ENCODE data around the gene KCNIP1. TPM values are rescaled to one million over a fixed set of nuclear protein-coding genes. Genes with fewer than 3 reads are reported as not detected.

KCNIP1 gene
- total RNA-seq, 1 experiment from 2014 or later = not detected

DNA sequence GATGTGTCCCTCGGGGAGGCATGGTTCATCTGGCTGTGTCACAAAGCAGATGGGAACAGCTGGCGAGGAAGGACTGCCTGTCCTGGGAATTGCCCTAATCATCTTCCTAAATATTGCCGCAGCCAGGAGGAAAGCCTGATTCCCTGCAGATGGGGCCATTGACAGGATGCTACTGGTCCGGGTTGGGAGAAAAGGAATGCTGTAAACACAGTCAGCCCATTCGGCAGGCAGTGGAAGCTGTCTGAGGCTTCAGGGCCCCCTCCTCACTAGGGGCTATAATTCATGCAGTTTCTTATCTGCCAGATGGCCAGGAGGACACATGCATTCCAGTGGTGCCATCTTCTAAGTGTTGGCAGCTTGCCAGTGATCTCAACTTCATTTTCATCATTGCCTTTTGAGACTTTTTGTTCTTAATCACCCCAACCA, 110.3 kb downstream of the KCNIP1 start:
- Mint-ChIP-seq H3K27ac (ENCODE audit: unreplicated experiment) (no peak overlapping the region), H3K4me3 (ENCODE audit: low read depth, unreplicated experiment) (no peak overlapping the region), H3K9me3 (ENCODE audit: low read depth, unreplicated experiment) (no peaks in the 10 kb centered on the region), H3K36me3 (ENCODE audit: insufficient read depth, unreplicated experiment) (no peaks in the 10 kb centered on the region), H3K27me3 (ENCODE audit: unreplicated experiment) (peaks cover 75% of the 10 kb centered on the region), H3K4me1 (ENCODE audit: low read depth, unreplicated experiment) (peaks cover 8% of the 10 kb centered on the region)
- CTCF ChIA-PET = interaction anchor here (0.5 to 1.1 kb wide), 2 partner anchors 123 to 1905 kb away, joined by 4 read pairs; no protein-coding TSS in a partner anchor
- TF ChIP-seq, protein P1, sequence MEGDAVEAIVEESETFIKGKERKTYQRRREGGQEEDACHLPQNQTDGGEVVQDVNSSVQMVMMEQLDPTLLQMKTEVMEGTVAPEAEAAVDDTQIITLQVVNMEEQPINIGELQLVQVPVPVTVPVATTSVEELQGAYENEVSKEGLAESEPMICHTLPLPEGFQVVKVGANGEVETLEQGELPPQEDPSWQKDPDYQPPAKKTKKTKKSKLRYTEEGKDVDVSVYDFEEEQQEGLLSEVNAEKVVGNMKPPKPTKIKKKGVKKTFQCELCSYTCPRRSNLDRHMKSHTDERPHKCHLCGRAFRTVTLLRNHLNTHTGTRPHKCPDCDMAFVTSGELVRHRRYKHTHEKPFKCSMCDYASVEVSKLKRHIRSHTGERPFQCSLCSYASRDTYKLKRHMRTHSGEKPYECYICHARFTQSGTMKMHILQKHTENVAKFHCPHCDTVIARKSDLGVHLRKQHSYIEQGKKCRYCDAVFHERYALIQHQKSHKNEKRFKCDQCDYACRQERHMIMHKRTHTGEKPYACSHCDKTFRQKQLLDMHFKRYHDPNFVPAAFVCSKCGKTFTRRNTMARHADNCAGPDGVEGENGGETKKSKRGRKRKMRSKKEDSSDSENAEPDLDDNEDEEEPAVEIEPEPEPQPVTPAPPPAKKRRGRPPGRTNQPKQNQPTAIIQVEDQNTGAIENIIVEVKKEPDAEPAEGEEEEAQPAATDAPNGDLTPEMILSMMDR (IDR thresholded peaks at IDR 0.05; ENCODE audit: unreplicated experiment) = no peak
- BruUV-seq (replicated peaks) = no TSS peak
- intact Hi-C loops (cut with micrococcal nuclease; ENCODE audit: unreplicated experiment) = no loop called here
- DNase-seq = no peak

DNA sequence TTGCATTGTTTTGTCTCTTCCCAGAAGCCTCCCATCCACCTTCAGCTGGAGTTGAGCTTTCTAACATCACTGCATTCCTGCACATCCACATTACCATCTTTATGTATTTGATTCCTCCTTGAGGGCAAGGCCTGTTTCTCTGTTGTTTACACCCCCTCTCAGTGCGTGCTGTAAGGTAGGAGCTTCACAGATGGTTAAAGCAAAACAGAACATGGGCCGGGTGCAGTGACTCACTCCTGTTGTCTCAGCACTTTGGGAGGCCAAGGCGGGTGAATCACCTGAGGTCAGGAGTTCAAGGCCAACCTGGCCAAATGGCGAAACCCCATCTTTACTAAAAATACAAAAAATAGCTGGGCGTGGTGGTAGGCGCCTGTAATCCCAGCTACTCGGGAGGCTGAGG, 110.9 kb downstream of the KCNIP1 start:
- no peak overlapping the region for H3K27ac Mint-ChIP-seq (ENCODE audit: unreplicated experiment)

DNA sequence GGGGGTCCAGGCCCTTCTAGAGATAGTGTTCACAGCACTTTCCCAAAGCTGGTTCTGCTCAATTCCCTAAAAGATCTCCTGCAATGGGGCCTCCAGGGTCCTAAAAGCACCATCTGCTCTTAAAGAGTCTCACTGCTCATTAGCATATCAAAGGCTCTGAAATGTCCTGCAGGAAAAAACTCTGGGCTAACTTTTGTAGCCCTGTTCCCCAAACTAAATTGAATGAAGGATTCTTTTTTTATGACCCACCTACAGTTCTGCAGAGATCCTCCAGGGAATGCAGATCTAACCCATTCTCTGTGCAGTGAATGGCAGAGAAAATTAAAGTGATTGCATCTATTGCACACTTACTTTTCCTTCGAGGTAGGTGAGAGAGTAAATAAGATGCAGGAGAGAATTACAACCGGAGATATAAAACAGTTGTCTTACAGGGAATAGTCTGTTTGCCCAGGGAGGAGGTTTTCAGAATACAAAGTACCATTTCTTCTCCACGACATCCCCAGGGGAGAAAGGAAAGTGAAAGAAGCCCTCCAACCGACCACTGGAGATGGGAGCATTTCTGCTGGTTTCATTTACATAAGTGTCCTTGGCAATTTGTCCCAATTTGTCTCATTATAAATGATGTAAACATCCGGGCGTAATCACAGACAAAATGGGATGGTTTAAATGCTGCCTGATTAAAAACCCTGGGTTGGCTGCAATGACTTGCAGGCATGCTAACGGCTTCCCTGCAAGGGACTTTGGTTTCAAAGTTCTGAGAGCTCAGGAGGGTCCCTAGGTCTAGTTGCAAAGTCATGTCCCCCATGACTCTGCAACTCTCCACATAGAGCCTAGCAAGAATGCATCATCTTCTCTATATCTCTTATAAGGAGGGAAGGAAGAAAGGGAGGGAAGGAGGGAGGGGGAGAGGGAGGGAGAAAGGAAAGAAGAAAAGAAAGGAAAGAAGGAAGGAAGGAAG, 114.0 kb downstream of the KCNIP1 start:
- Mint-ChIP-seq H3K9me3 (ENCODE audit: low read depth, unreplicated experiment) (no peaks in the 10 kb centered on the region), H3K27me3 (ENCODE audit: unreplicated experiment) (peaks cover 66% of the 10 kb centered on the region), H3K27ac (ENCODE audit: unreplicated experiment) (no peak overlapping the region), H3K4me1 (ENCODE audit: low read depth, unreplicated experiment) (peaks cover 8% of the 10 kb centered on the region), H3K4me3 (ENCODE audit: low read depth, unreplicated experiment) (no peak overlapping the region), H3K36me3 (ENCODE audit: insufficient read depth, unreplicated experiment) (no peaks in the 10 kb centered on the region)
- no TSS peak for BruUV-seq (replicated peaks)
- DNase-seq = no peak
- TF ChIP-seq, protein P1 (IDR thresholded peaks at IDR 0.05; ENCODE audit: unreplicated experiment) = no peak
- intact Hi-C loops (cut with micrococcal nuclease; ENCODE audit: unreplicated experiment) = no loop called here
- CTCF ChIA-PET = interaction anchor here (0.5 kb wide), 1 partner anchor 352 kb away, joined by 3 read pairs; no protein-coding TSS in a partner anchor

More for the DNA sequence above, 110.9 kb downstream of the KCNIP1 start:
- H3K36me3 Mint-ChIP-seq (ENCODE audit: insufficient read depth, unreplicated experiment) = no peaks in the 10 kb centered on the region
- no peaks in the 10 kb centered on the region for H3K9me3 Mint-ChIP-seq (ENCODE audit: low read depth, unreplicated experiment)
- TF ChIP-seq, protein P1 (IDR thresholded peaks at IDR 0.05; ENCODE audit: unreplicated experiment) = no peak
- CTCF ChIA-PET = interaction anchor here (1.1 to 1.4 kb wide), 4 partner anchors 10 to 1906 kb away, joined by 3 to 5 read pairs (median 4); no protein-coding TSS in a partner anchor
- no peak overlapping the region for H3K4me3 Mint-ChIP-seq (ENCODE audit: low read depth, unreplicated experiment)
- no TSS peak for BruUV-seq (replicated peaks)
- intact Hi-C loops (cut with micrococcal nuclease; ENCODE audit: unreplicated experiment) = no loop called here
- peaks cover 82% of the 10 kb centered on the region for H3K27me3 Mint-ChIP-seq (ENCODE audit: unreplicated experiment)
- peaks cover 8% of the 10 kb centered on the region for H3K4me1 Mint-ChIP-seq (ENCODE audit: low read depth, unreplicated experiment)
- DNase-seq = peak; percentile 49

DNA sequence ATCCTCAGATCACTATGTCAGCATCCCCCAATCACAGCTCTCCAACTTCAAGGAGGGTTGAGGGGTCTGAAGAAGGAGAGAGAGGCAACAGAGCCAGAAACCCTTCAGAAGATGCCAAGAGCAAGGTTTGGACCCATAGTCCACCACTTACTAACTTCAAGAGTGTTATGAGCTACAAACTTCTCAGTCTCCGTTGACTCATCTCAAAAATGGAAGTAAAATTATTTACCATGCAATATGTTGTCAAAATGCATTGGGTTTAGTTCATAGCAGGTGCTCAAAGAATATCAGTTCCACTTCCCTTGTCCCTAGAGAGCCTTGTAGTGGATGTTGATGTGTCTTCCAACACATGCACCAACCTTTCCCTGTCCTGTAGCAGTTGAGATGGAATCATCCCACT, 116.0 kb downstream of the KCNIP1 start:
- Mint-ChIP-seq H3K27me3 (ENCODE audit: unreplicated experiment) (peaks cover 62% of the 10 kb centered on the region), H3K9me3 (ENCODE audit: low read depth, unreplicated experiment) (no peaks in the 10 kb centered on the region), H3K4me3 (ENCODE audit: low read depth, unreplicated experiment) (no peak overlapping the region), H3K4me1 (ENCODE audit: low read depth, unreplicated experiment) (peaks cover 2% of the 10 kb centered on the region), H3K36me3 (ENCODE audit: insufficient read depth, unreplicated experiment) (no peaks in the 10 kb centered on the region), H3K27ac (ENCODE audit: unreplicated experiment) (no peak overlapping the region)
- CTCF ChIA-PET = interaction anchor here (0.6 to 1.5 kb wide), 4 partner anchors 14 to 192 kb away, joined by 3 to 5 read pairs (median 3); no protein-coding TSS in a partner anchor
- no TSS peak for BruUV-seq (replicated peaks)
- intact Hi-C loops (cut with micrococcal nuclease; ENCODE audit: unreplicated experiment) = loop anchor here (5.0 kb wide), 1 partner anchor 393 kb away; no protein-coding TSS in a partner anchor
- no peak for DNase-seq
- TF ChIP-seq, protein P1 (IDR thresholded peaks at IDR 0.05; ENCODE audit: unreplicated experiment) = no peak
